ENCODE data around the gene SMG6. TPM values are rescaled to one million over a fixed set of nuclear protein-coding genes. Genes with fewer than 3 reads are reported as not detected.

The SMG6 gene
- total and polyA plus RNA-seq, 2 of the 13 experiments (the other 11 are each of a cell fraction or from before 2014, with no cell fraction given) = 4.6 to 14.6 TPM

- TF ChIP-seq SNAPC4 (CRISPR knock-in tag; IDR thresholded peaks at IDR 0.05) (no peak), KLF13 (CRISPR knock-in tag; IDR thresholded peaks at IDR 0.05) (no peak), ZBTB37 (CRISPR knock-in tag; IDR thresholded peaks at IDR 0.05) (no peak), SSRP1 (CRISPR knock-in tag; IDR thresholded peaks at IDR 0.05) (no peak)
Observed at GRCh38 chr17:2240541-2240940, 63.0 kb downstream of the SMG6 start (continued).

- BruUV-seq (replicated peaks) = no TSS peak
- no peak overlapping the region for H3K4me2 ChIP-seq (ENCODE audit: low read depth, low read length)
- TF ChIP-seq ZNF441 (CRISPR knock-in tag; IDR thresholded peaks at IDR 0.05; ENCODE audit: borderline replicate concordance) (no peak), MED13 (CRISPR knock-in tag; IDR thresholded peaks at IDR 0.05) (no peak), ZNF792 (CRISPR knock-in tag; IDR thresholded peaks at IDR 0.05) (no peak), ZNF670 (CRISPR knock-in tag; IDR thresholded peaks at IDR 0.05; ENCODE audit: borderline replicate concordance) (no peak), CEBPG (CRISPR knock-in tag; IDR thresholded peaks at IDR 0.05) (no peak), MATR3 (CRISPR knock-in tag; IDR thresholded peaks at IDR 0.05) (no peak), TBP (CRISPR knock-in tag; IDR thresholded peaks at IDR 0.05) (no peak), NR2C2 (CRISPR knock-in tag; IDR thresholded peaks at IDR 0.05; ENCODE audit: borderline replicate concordance) (no peak), ZMYM3 (CRISPR knock-in tag; IDR thresholded peaks at IDR 0.05) (no peak), ZNF850 (CRISPR knock-in tag; conservative IDR thresholded peaks at IDR 0.05) (no peak), TMF1 (CRISPR knock-in tag; IDR thresholded peaks at IDR 0.05; ENCODE audit: low read depth) (no peak), ZNF251 (CRISPR knock-in tag; IDR thresholded peaks at IDR 0.05) (no peak), CREM (IDR thresholded peaks at IDR 0.05) (no peak), CREM (CRISPR knock-in tag; IDR thresholded peaks at IDR 0.05) (no peak), GLI4 (CRISPR knock-in tag; IDR thresholded peaks at IDR 0.05; ENCODE audit: borderline replicate concordance) (no peak), ZNF317 (CRISPR knock-in tag; IDR thresholded peaks at IDR 0.05) (no peak), THAP11 (CRISPR knock-in tag; IDR thresholded peaks at IDR 0.05) (no peak)
Observed at GRCh38 chr17:2239882-2240430, 63.6 kb downstream of the SMG6 start.

More at GRCh38 chr17:2239882-2240430, 63.6 kb downstream of the SMG6 start:
- Histone ChIP-seq H3K27me3 (ENCODE audit: control insufficient read depth in 1 of 2, insufficient read depth in 2 of 2, low read length in 2 of 2) (no peaks in the 10 kb centered on the region; a peak in 1 of 5 replicates), H3K9me3 (ENCODE audit: low read length) (no peaks in the 10 kb centered on the region), H3K79me2 (ENCODE audit: insufficient read depth, low read length) (no peaks in the 10 kb centered on the region), H3K4me3 (replicated peaks in 1 of 3; ENCODE audit: insufficient read depth in 1 of 3, low read depth in 2 of 3, low read length in 3 of 3) (no peak overlapping the region), H4K20me1 (ENCODE audit: insufficient read depth, low read length) (no peaks in the 10 kb centered on the region), H3K4me1 (ENCODE audit: insufficient read depth, low read length) (no peaks in the 10 kb centered on the region), H3K27ac (ENCODE audit: extremely low read length, insufficient read depth, low read length) (no peak overlapping the region), H3K9ac (ENCODE audit: insufficient read depth, low read depth, low read length) (no peak overlapping the region), H3K36me3 (replicated peaks in 1 of 2; ENCODE audit: control insufficient read depth in 1 of 2, insufficient read depth in 2 of 2, low read length in 2 of 2) (peaks cover 15 to 72% of the 10 kb centered on the region in 2 experiments; a peak in 4 of 5 replicates), H2AFZ (ENCODE audit: low read length) (no peak overlapping the region)
- FAIRE-seq = no peak
- DNase-seq (ENCODE audit: low spot score) = no peak
- ChIA-PET POLR2A (no interaction called here), CTCF (ENCODE audit: low intra/inter-chr PET ratio, low total read pairs) (no interaction called here)
- in situ Hi-C loops (cut with HindIII; ENCODE audit: extremely low pct_ligation_motif_present, low pct_unique_long_range_greater_than_20kb) (loop anchor here (5.0 to 25.0 kb wide), 2 partner anchors 143 to 328 kb away; no protein-coding TSS in a partner anchor), intact Hi-C loops (cut with micrococcal nuclease; ENCODE audit: unreplicated experiment) (loop anchor here (5.0 kb wide), 2 partner anchors 68 to 368 kb away; no protein-coding TSS in a partner anchor)
- 96% methylated on average over 10 of the region's 10 CpGs for WGBS (ENCODE audit: low lambda C conversion rate)
- ATAC-seq = no peak

All from HepG2 (cell line).